Retina (tissue), 1 donor: ENCODE data around the gene CD1D.
A peak's percentile ranks its signal among the peaks of the same experiment; 100 is the strongest.
"Not testable (repeated sequence)": the region's sequence is repeated elsewhere in the genome, so short reads cannot be mapped to it uniquely, and the experiment has no call there.

Experiments
- DNase-seq: peaks from one replicate; pipeline ENCODE4 v3.0.0-alpha.2; 2016

CD1D gene

DNA sequence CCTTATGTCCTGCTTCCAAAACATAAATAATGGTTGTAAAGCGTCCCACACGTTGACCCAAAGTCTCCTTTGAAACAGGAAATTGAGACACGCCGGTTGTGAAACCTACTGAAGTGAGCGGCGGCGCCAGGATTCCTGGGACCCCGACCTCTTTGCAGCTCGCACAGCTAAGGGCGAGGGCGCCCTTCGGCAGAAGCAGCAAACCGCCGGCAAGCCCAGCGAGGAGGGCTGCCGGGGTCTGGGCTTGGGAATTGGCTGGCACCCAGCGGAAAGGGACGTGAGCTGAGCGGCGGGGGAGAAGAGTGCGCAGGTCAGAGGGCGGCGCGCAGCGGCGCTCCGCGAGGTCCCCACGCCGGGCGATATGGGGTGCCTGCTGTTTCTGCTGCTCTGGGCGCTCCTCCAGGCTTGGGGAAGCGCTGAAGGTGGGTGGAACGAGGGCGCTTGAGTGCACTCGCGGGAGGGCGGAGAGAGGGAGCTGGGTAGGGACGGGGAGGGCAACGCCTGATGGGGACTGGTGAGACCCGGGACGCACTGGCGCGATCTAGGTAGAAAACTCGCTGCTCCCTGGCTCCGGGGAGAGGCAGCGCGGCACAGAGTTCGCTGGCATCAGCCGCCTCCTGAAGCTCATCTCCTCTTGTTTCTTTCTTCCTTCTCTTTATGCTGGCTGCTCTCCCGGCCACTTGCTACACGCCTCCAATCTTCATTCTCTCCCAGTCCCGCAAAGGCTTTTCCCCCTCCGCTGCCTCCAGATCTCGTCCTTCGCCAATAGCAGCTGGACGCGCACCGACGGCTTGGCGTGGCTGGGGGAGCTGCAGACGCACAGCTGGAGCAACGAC lies at the start of gene CD1D:
CD1D (plus strand) TSS at position 155 of the 836 bp plus-strand sequence; CDS start at position 362, 207 bp downstream.
- DNase-seq: peak; percentile 83

DNA sequence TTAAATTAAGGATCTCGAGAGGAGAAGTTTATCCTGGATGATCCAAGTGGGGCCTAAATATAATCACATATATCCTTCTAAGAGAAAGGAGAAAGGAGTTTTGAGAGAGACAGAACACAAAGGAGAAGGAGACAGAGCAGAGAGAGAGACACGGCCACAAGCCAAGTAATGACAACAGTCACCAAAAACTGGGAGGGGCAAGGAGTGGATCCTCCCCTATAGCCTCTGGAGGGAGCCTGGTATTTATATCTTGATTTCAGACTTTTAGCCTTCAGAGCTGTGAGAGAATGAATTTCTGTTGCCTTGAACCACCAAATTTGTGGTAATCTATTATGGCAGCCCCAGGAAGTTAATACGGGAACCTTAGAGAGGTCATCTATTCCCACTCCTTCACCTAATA lies 49.5 kb upstream of the CD1D start:
- DNase-seq: no peak

DNA sequence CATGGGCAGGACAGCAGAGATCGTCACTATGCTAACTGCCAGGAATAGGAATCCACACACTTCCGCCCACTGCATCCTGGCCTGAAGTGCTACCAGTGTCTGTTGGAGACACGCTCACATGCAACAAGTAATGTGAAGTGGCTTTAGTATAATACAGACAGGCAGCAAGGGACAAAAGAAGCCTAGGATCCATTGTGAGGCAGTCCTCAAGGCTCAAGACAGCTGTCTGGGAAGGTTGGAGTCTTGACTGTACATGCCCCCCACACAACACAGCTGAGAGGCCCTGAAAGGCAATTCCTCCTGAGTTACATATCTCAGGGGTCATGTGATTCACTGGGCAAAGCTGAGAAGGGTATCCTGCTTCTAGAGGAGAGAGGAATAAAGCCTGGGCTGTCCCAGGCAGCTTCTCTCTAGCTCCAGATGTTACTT lies 39.9 kb upstream of the CD1D start:
- DNase-seq: peak; percentile 54

DNA sequence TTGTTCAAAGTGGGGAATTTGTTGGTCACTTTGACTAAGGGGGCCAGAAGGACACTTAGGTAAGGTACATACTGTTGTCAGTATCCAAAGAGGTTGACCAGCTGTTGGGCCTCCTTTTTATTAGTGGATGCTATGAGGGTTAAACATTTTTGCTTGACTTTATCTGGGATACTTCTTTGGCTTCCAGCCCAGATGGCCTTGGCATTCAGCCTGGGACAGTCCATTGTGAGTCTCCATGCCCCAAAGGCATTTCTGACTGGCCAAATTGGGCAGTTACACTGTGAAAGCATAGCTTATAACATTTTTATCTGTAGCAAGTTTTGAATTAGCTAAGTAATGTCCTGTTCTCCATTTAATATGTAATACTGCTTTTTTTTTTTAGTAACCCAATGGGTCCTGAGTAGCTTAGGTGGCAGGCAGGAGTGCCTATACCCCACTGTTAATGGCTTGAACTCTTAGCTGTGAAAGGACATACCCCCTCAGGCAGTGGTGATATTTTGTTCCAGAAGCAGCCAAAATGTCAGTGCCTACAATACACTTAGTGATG lies 35.4 kb upstream of the CD1D start:
- no peak for DNase-seq

DNA sequence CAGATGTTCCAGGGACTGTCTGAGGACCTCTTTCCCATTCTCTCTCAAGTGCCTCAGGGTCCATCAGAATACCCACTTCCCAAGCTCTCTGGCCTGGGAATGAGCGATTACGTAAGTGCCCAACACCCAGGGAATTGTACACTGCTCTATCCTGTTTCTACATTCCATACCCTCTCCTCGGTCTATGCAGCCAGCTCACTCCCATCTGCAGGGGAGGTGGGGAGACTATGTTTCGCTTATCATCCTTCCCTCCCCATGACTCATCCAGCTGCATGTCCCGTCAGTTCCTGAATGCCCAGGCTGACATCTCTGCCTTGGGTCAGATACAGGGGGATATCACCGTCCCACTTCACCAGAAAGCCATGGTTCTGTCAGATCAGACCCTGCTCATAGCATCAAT lies 34.5 kb upstream of the CD1D start:
- no peak for DNase-seq

DNA sequence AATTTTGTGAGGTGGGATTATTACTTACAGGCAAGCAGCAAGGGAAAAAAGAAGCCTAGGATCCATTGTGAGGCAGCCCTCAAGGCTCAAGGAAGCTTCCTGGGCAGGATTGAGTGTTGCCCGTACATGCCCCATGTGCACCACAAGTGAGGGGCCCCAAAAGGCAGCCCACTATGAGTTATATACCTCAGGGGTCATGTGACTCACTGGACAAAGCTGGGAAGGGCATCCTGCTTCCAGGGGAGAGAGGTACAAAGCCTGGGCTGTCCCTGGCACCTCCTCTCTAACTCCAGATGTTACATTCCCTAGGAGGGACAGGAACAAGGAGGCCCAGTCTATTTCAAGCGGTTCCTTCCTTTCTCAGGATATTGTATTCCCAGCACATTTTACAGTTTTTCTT lies 34.0 kb upstream of the CD1D start:
- DNase-seq: no peak

DNA sequence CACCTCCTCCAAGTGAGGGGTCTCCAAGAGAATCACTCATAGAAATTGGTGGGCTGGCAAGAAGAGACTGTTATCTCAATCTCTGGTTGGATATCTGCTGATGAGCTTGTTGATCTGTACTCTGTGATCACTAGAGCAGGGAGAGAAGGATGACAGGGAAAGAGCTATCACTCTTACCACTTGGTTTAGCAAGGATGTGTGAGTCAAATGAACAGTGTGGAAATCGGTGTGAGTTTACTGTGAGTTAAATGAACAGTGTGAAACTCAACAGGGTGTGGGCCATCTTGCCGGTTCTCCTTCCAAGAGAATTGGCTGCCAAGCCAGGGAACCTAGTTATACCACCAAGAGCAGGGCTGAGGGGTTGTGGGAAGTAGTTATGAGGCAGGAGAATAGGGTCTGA lies 33.3 kb upstream of the CD1D start:
- no peak for DNase-seq

DNA sequence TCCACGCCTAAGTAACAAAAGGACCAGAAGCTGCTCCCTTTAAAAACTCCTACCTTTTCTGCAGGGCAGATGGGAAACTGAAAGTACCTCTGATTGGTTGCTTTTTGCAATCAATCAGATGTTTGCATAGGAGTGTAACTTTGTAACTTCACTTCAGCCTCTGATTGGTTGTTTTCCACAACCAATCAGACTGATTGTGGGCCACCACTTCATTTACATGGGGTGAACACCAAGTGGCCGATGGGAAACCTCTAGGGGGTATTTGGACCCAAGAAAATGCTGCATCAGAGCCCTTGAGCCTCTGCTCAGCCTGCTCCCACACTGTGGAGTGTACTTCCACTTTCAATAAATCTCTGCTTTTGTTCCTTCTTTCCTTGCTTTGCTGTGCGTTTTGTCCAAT lies 32.8 kb upstream of the CD1D start:
- no peak for DNase-seq

DNA sequence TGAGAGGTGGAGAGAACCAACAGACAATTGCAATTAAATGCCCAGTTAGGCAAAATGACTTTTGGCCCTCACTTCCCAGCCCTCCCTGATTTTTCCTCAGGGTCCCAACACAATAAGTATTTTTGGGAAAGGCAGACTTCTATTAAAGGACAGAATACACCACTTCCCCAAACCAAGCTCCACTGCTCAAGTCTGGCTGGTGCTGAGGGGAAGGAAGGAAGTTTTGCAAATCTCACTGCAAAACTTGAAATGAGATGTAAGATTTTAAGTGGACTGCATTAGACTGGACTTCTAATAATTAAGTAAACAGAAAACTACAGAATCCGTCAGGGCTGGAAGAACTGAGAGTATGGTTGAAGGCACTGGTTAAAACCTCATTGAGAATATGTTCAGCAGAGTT lies 32.2 kb upstream of the CD1D start:
- DNase-seq: no peak

DNA sequence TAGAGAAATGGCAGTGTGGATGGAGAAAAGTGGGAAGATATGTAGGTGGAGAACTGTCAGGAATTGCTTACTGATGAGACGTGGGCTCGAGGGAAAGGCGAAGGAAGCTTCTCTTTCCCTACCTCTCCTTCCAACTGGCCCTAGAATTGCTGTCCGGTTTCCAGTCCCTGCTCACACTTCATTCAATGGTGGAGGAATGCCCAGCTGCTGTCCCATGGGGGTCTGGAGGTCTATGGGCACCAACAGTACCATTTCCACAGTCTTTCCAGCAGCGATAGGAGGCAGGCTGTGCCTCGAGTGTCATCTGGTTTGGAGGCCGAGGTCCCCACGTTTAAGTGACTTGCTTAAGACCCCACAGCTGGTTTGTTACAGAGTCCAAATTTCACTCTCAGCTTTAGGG lies 31.5 kb upstream of the CD1D start:
- DNase-seq: no peak

DNA sequence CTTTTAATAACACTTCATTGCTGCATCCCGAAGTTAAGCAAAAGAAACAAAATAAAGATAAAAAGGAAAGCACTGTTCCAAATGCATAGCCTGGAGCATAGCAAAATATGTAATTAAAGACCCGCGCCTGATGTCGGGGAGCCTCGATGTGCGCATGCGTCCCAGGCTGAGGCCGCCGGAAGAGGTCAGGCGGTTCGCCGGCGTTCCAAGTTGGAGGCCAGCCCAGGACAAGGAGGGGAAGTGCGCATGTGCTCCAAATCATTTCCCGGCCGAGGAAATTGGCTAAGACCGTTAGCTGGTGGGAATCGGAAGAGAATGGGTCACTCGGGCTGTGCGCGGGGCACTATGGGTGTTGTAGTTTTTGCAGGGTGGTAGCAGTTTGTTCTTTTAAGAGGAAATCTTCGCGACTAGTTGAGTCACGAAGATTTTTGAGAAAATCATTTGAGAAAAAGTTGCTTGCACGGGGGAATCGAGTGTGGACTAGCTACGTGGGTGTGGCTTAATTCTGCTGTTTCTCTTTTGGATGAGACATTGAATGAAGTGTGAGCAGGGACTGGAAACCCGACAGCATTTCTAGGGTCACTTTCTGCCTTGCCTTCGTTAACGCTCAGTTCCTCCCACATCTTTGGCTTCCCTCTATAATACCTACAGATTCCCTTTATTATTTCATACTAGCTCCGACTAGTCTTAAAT lies 31.0 kb upstream of the CD1D start:
- DNase-seq: peak; percentile 92

DNA sequence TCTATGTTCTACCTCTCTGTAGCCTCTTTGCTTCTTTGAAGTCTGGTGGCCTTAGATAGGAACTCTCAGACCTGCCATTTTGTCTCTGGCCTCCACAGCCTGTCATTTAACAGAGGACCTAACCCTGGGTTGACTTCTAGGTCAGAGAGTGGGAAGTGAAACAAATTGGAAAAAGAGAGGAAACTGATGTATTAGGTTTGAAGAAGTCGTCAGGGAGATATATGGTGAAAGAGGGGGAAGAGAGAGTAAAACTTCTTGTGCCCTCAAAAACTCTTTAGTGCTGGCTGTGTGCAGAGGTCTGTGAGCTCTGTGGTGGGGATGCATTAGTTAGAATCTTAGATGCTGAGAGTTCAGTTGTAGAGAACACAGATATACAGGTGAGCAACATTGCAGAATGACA lies 30.2 kb upstream of the CD1D start:
- DNase-seq: no peak

DNA sequence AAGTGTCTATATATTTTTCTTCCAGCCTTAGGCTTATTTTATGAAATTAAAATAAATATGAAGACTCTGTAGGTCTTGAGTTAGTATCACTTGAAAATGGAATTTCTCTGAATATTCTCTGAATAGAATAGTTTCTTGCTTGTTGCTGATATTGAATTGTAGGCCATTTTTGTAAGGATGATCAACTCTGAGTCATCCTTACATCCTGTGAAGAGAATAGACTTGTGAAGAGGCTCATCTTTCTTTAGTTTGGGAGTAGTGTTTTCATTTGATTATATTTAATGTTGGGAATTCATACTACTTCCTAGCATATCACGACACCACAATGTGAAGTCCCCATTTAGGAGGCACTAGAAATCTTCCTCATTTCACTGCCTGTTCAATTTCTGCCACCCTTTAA lies 27.5 kb upstream of the CD1D start:
- no peak for DNase-seq

DNA sequence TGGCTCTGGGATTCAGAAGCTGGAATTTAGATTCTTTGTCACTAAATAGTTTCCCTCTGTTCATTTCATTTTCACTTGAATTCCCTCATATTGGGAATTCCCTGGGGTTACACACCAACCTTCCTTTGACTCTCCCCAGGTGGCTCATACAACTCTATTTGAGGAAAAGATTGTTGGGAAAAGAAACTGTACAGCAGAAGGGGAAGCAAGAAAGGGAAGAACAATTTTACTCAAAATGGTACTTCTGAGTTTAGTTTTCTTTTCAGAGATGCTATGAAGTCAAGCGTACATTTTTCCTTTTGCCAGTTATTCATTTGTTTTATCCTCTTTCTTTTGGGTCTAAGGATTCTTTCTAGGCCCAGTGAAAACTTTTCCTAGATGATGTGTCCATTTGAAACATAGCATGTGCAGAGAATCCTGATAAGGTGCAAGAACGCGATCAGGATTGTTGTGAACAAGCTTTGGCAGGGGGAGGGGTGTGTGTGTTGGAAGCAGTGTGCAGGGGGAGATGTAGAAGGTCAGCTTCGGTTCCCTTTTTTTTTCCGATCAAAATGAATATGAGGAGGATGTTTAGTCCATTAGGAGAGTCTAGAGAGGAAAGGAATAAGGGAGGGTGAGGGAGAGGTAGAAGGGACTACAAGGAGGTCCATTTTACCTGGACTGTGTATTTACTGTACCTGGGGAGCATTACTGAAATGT lies 26.8 kb upstream of the CD1D start:
- DNase-seq: no peak

DNA sequence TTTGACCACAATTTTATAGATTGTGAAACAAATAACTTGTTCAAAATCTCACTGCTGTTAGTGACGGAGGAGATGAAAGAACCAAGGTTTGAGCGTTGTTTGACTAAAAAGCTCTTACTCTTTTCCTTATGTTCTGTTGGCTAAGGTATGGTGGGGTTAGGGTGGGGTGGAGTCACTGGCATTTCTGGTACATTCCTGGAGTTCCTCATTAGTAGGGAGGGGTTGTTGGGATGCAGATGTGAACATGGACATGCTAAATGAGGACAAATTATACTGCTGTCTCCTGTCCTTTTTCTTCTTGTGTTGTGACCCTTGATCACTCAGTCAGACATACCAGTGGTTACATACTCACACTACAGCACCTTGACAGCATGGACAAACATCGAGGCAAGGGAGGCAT lies 26.2 kb upstream of the CD1D start:
- no peak for DNase-seq

DNA sequence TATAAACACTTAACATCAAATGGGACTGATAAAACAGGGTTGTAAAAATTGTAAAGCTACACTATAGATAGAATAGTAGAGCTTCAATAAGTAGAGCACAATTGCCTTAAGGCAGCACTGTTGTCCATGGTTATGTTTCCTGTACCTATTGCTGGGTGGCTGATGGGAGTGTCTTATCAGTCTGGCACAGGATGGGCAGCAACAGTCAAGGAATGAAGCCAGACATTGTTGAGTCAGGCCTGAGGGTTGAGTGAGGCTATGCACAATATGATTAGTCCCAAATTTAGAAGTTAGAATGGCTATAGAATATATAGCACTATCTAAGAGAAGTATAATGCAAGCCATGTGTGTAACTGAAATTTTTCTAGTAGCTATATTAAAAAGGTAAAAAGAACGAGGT lies 25.0 kb upstream of the CD1D start:
- no peak for DNase-seq

DNA sequence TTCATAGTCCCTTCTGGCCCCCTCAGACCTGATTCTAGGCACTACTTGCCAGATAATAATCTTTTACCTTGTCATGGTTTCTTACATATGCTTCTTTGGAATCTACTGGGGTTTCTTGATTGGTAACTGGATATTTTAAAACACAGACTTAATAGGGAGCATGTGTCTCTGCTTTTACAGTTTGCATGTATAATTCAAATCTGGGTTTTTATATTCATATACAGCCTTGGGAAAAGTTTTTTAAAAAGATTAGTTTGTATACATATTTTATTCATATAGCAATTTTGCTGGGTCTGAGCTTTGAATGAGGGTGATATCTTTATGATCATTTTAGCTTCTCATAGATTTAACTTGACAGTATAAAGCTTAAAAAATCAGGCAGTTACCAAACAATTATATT lies 21.1 kb upstream of the CD1D start:
- DNase-seq: no peak

DNA sequence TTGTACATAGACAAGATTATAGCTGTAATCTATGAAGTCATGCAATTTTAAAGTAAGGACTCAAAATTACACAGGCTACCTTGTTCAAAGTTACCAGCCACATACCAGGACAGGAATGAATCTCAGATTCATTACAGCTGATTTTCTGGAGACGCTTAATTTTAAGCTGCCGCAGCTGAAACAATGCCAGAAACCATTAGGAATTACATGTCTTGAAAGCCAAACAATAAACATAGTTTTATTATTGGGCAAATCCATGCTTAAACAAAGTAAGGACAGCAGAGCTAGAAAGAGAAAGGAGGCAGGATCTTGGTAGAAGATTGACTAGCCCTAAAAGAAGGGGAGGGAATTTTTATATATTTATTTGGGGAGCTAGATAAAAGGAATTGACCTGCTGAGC lies 19.2 kb upstream of the CD1D start:
- no peak for DNase-seq

DNA sequence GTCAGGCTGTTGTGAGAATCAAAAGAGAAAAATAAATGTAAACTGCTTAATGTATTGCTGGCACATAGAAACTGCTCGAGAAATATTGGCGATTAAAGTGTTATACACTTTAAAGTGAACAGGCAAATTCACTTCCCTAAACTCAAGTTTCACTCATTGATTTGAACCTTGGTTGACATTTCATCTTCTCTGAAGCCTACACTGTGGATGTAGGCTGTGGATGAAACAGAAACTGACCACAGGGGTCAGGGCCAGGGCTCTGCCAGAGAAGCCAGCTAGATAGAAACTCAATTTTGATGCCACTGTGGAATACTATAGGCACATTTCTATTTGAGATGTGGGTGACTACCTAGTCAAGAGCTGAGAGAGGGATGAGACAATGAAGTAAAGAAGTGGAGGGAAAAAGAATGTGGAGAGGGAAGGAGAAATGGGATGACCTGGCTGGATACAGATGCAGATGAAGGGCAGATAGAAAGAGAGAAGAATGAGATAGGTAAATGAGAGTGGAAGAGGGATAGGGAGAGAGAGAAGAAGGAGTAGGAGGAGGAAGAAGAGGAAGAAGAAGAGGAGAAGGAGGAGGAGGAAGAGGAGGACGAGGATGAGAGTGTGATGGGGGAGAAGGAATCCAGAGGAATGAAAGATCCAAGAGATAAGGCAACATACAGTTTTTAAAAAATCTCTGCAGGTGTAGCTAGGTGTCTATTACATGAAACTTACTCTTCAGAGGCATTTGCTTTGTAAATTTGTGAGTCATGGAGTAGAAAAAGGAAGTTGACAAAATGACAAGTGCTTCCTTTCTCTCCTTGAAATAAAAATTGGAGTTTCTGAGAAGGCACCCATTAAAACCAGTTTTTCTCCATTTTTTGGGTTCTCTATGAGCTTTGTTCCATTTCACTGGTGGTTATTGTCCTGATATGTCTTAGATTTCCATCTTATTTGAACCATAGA lies 17.4 kb upstream of the CD1D start:
- DNase-seq: no peak

DNA sequence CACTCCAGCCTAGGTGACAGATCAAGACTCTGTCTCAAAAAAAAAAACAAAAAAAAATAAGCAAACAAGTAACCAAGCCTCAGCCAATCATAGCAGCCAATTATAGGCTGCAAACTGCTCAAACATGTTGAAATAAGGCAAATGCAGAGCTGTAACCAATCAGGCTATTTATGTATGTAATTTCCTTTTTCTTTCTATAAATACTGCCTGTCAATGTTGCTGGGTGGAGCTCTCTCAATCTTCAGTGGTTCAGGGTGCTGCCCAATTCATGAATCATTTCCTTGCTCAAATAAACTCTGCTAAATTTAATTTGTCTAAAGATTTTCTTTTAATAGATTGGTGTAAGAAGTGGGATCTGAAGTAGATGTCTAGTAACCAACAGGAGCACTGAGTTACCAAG lies 11.6 kb upstream of the CD1D start:
- no peak for DNase-seq

DNA sequence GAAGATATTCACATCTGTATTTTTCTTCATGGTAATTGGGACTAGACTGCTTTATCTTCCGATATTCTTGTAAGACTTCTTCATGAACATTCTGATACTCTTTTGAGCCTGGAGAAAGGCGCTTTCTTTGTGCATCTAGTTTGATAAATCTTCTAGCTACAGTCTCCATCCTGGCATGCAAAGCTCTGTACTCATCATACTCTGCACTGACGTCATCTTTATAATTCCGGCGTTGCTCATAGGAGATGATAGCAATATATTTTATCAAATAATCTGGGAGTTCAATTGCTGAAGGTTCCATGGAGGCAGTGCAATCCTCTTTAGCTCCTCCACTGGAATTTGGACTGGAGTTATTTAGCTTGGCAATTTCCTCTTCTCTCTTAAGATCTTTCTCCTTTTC lies 4.8 kb upstream of the CD1D start:
- not testable (repeated sequence) for DNase-seq

DNA sequence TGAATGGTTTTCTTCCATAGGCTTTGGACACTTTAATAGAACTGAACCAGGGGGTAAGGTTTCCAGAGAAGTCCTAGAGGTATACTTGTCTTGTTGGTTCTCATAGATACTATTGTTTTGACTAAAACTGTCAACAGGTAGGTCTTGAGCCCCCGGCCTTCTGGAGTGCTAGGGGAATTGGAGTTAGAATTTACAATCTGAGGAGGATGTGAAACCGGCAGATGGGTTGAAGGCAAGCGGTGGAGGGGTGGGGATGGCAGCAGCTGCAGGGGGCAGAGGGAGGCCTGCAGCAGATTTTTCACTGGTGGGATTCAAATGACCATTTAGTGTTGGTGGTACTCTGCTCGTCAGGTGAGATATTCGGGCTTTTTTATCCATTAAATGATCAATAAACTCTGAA lies 4.3 kb upstream of the CD1D start:
- DNase-seq: no peak
